K562 (cell line): ENCODE measurements around the gene HK2. TPM values are rescaled to one million over a fixed set of nuclear protein-coding genes. Genes with fewer than 3 reads are reported as not detected.
A peak's percentile ranks its signal among the peaks of the same experiment; 100 is the strongest.

ENCODE experiments used
- AFF4 ChIP-seq: sonication (generic); formaldehyde crosslinking; IDR thresholded peaks from 2 replicates; pipeline ENCODE4 v1.8.0; 2023; ENCODE audit warnings: mild to moderate bottlenecking, missing genetic modification reagents
- BCL6 ChIP-seq: fragments of 250-450 bp; sonication (Bioruptor Pico); IDR thresholded peaks from 2 replicates; pipeline ENCODE4 v1.4.0; 2020
- CBFA2T3 ChIP-seq: fragments of 450-650 bp; IDR thresholded peaks from 2 replicates; pipeline ENCODE4 v1.6.1; 2017
- CBFB ChIP-seq: sonication (generic); formaldehyde crosslinking; IDR thresholded peaks from 2 replicates; pipeline ENCODE4 v1.4.0; 2020; ENCODE audit warnings: mild to moderate bottlenecking, missing genetic modification reagents
- CTCFL ChIP-seq: IDR thresholded peaks from 2 replicates; pipeline ENCODE4 v1.6.1; 2011; ENCODE audit warnings: borderline replicate concordance, low read depth, mild to moderate bottlenecking, moderate library complexity, low read length; ENCODE audit not compliant: insufficient read depth, poor library complexity, severe bottlenecking
- FOSL1 ChIP-seq: fragments of 200-800 bp; sonication (Bioruptor generic); conservative IDR thresholded peaks from 2 replicates; pipeline ENCODE4 v1.6.1; 2016; ENCODE audit warnings: missing genetic modification characterization, missing compliant biosample characterization
- HES1 ChIP-seq: fragments of 450-650 bp; IDR thresholded peaks from 2 replicates; pipeline ENCODE4 v1.6.1; 2016; ENCODE audit warnings: low read depth, mild to moderate bottlenecking, moderate library complexity
- MITF ChIP-seq: IDR thresholded peaks from 2 replicates; pipeline ENCODE4 v1.6.1; 2014; ENCODE audit warnings: antibody characterized with exemption
- NEUROD1 ChIP-seq: fragments of 150-350 bp; IDR thresholded peaks from 2 replicates; pipeline ENCODE4 v1.6.1; 2014; ENCODE audit warnings: borderline replicate concordance, low read length, low read depth; ENCODE audit not compliant: partially characterized antibody
- NFXL1 ChIP-seq: fragments of 450-650 bp; formaldehyde crosslinking; IDR thresholded peaks from 2 replicates; pipeline ENCODE4 v1.4.0; 2021; ENCODE audit warnings: mild to moderate bottlenecking
- NR3C1 ChIP-seq: sonication (generic); formaldehyde crosslinking; IDR thresholded peaks from 2 replicates; pipeline ENCODE4 v1.8.1; 2022; ENCODE audit warnings: missing genetic modification reagents
- SIN3B ChIP-seq: fragments of 450-650 bp; IDR thresholded peaks from 2 replicates; pipeline ENCODE4 v1.6.1; 2017; ENCODE audit warnings: low read depth, mild to moderate bottlenecking, moderate library complexity
- TAF1 ChIP-seq: IDR thresholded peaks from 2 replicates; pipeline ENCODE4 v1.6.1; 2011; ENCODE audit warnings: mild to moderate bottlenecking, low read length, moderate library complexity; ENCODE audit not compliant: insufficient read depth, control insufficient read depth, severe bottlenecking; ENCODE audit errors: extremely low read depth
- ZNF778 ChIP-seq: fragments of 450-650 bp; formaldehyde crosslinking; IDR thresholded peaks from 2 replicates; pipeline ENCODE4 v1.4.0; 2020; ENCODE audit warnings: mild to moderate bottlenecking, moderate library complexity
- polyA plus RNA-seq, 8 experiments: library from polyadenylated mRNA; depleted of rRNA in 4 of 8; stranded (reverse) in 5 of 8; unstranded in 3 of 8; fragments of >200 nt; fragmentation: Nextera tagmentation in 2 of 8; fragmentation: Illumina TruSeq in 1 of 8; extraction: Ambion mirVana in 2 of 8; extraction: Trizol in 1 of 8; gene quantifications; 2 replicates each; pipeline versions ENCODE4 v1.2.1 to v1.2.3, GENCODE V29; 2011 to 2014; ENCODE audit warnings: inconsistent platforms in 1 of 8, missing spikeins in 1 of 8
- total RNA-seq, 7 experiments: library from RNA; depleted of rRNA in 6 of 7; stranded (reverse); fragments of >200 nt in 6 of 7; fragmentation: Illumina TruSeq in 2 of 7; extraction: Trizol in 2 of 7; gene quantifications; 2 replicates each; pipeline versions ENCODE4 v1.2.1 to v1.2.3, GENCODE V29; 2011 to 2021; ENCODE audit warnings: low replicate concordance in 1 of 7
- TF ChIP-seq, protein P1 (sequence below): sonication (generic); formaldehyde crosslinking; IDR thresholded peaks from 2 replicates; pipeline ENCODE4 v1.8.1; 2023; ENCODE audit warnings: mild to moderate bottlenecking, missing genetic modification reagents
- TF ChIP-seq, protein P2 (sequence below): sonication (generic); formaldehyde crosslinking; IDR thresholded peaks from 2 replicates; pipeline ENCODE4 v1.8.1; 2023; ENCODE audit warnings: mild to moderate bottlenecking, missing genetic modification reagents

Gene HK2
- total and polyA plus RNA-seq, 9 of the 15 experiments (the other 6 are each of a cell fraction or from before 2014, with no cell fraction given): 4.7 to 56.0 (median 19.9) TPM

GRCh38 chr2:74831693-74832530 is 2.0 kb upstream of the HK2 start (continued):
- TF ChIP-seq SIN3B (no peak), AFF4 (CRISPR knock-in tag) (no peak), BCL6 (CRISPR knock-in tag) (no peak), CBFA2T3 (peak; percentile 23; the same call in 1 of the 2 replicates), FOSL1 (tag) (peak; percentile 95), MITF (no peak), CTCFL (no peak), HES1 (no peak), ZNF778 (CRISPR knock-in tag) (no peak), NR3C1 (no peak), NEUROD1 (no peak), NFXL1 (no peak), CBFB (CRISPR knock-in tag) (no peak), TAF1 (no peak)
- TF ChIP-seq, protein P1, sequence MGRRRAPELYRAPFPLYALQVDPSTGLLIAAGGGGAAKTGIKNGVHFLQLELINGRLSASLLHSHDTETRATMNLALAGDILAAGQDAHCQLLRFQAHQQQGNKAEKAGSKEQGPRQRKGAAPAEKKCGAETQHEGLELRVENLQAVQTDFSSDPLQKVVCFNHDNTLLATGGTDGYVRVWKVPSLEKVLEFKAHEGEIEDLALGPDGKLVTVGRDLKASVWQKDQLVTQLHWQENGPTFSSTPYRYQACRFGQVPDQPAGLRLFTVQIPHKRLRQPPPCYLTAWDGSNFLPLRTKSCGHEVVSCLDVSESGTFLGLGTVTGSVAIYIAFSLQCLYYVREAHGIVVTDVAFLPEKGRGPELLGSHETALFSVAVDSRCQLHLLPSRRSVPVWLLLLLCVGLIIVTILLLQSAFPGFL: no peak
- TF ChIP-seq, protein P2, sequence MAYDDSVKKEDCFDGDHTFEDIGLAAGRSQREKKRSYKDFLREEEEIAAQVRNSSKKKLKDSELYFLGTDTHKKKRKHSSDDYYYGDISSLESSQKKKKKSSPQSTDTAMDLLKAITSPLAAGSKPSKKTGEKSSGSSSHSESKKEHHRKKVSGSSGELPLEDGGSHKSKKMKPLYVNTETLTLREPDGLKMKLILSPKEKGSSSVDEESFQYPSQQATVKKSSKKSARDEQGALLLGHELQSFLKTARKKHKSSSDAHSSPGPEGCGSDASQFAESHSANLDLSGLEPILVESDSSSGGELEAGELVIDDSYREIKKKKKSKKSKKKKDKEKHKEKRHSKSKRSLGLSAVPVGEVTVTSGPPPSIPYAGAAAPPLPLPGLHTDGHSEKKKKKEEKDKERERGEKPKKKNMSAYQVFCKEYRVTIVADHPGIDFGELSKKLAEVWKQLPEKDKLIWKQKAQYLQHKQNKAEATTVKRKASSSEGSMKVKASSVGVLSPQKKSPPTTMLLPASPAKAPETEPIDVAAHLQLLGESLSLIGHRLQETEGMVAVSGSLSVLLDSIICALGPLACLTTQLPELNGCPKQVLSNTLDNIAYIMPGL: no peak
